GM12864 (cell line): Measurements from ENCODE around the gene CHST13.

Experiments used
- DNase-seq: peaks from one replicate; pipeline ENCODE4 v3.0.0-alpha.2; 2011; ENCODE audit warnings: low read depth
- H3K4me3 ChIP-seq: 2 replicates; pipeline ENCODE4 v1.5.1; 2011; ENCODE audit warnings: mild to moderate bottlenecking, low read depth, low read length, control low read depth
- CTCF ChIP-seq: IDR thresholded peaks from 2 replicates; pipeline ENCODE4 v1.5.1; 2011; ENCODE audit warnings: low read depth, mild to moderate bottlenecking, moderate library complexity, low read length, control low read depth, inconsistent platforms; ENCODE audit errors: missing control alignments

The CHST13 gene

GRCh38 chr3:126523745-126524428, at the start of gene CHST13:
TSS of gene CHST13 (plus strand) at chr3:126524155. CDS start at chr3:126524333, 178 bp downstream.
- H3K4me3 ChIP-seq: no peak within 1 kb of the TSS
- DNase-seq: no peak
- TF ChIP-seq CTCF: no peak

GRCh38 chr3:126474498-126475412, 49.2 kb upstream of the CHST13 start:
- DNase-seq: no peak
- no peak for TF ChIP-seq CTCF
- H3K4me3 ChIP-seq: peak overlapping the region; percentile 95

- DNase-seq: peak; percentile 69
Measured at GRCh38 chr3:126475413-126476114, 48.4 kb upstream of the CHST13 start, which contains the start of gene ZXDC. TSS of gene ZXDC (minus strand) at chr3:126475891. CDS start at chr3:126475865, 26 bp downstream.

GRCh38 chr3:126476166-126477060, 47.5 kb upstream of the CHST13 start:
- DNase-seq: no peak
- peak overlapping the region; percentile 60 for H3K4me3 ChIP-seq
- no peak for TF ChIP-seq CTCF

More at GRCh38 chr3:126475413-126476114, 48.4 kb upstream of the CHST13 start, which contains the start of gene ZXDC:
- TF ChIP-seq CTCF: peak; percentile 58
- H3K4me3 ChIP-seq: peak within 1 kb of the TSS; percentile 95

- TF ChIP-seq CTCF: no peak
- DNase-seq: no peak
- no peak overlapping the region for H3K4me3 ChIP-seq
Measured at GRCh38 chr3:126477061-126477380, 46.9 kb upstream of the CHST13 start.
